H9 (cell line): Measurements from ENCODE around the gene CCDC142. TPM values are rescaled to one million over a fixed set of nuclear protein-coding genes. Genes with fewer than 3 reads are reported as not detected.
A peak's percentile ranks its signal among the peaks of the same experiment; 100 is the strongest.

Source experiments
- DNase-seq: peaks from one replicate; pipeline ENCODE4 v3.0.0-alpha.2; 2017
- H2AFZ ChIP-seq: one replicate; pipeline ENCODE4 v1.6.1; 2013; ENCODE audit warnings: mild to moderate bottlenecking, low read length, control low read depth, moderate library complexity
- H2AK5ac ChIP-seq: 2 replicates; pipeline ENCODE4 v1.6.1; 2013; ENCODE audit warnings: low read length, control low read depth, mixed read lengths; ENCODE audit not compliant: insufficient read length
- H2BK120ac ChIP-seq: one replicate; pipeline ENCODE4 v1.6.1; 2013; ENCODE audit warnings: low read depth, mild to moderate bottlenecking, low read length, control low read depth, inconsistent platforms; ENCODE audit not compliant: poor library complexity, severe bottlenecking
- H2BK12ac ChIP-seq: 2 replicates; pipeline ENCODE4 v1.6.1; 2013; ENCODE audit warnings: low read length, control low read depth, mixed read lengths, low read depth; ENCODE audit not compliant: insufficient read length
- H2BK15ac ChIP-seq: 2 replicates; pipeline ENCODE4 v1.6.1; 2013; ENCODE audit warnings: low read depth, low read length, control low read depth
- H2BK20ac ChIP-seq: one replicate; pipeline ENCODE4 v1.6.1; 2013; ENCODE audit warnings: low read depth, mild to moderate bottlenecking, low read length, control low read depth, inconsistent platforms; ENCODE audit not compliant: poor library complexity, severe bottlenecking
- H2BK5ac ChIP-seq: 2 replicates; pipeline ENCODE4 v1.6.1; 2013; ENCODE audit warnings: low read length, control low read depth, mixed read lengths; ENCODE audit not compliant: insufficient read length
- H3K14ac ChIP-seq: 2 replicates; pipeline ENCODE4 v1.6.1; 2013; ENCODE audit warnings: low read length, control low read depth; ENCODE audit not compliant: insufficient read depth
- H3K18ac ChIP-seq: 2 replicates; pipeline ENCODE4 v1.6.1; 2013; ENCODE audit warnings: low read depth, mild to moderate bottlenecking, mixed read lengths, low read length, control low read depth; ENCODE audit not compliant: insufficient read length
- H3K23ac ChIP-seq: 2 replicates; pipeline ENCODE4 v1.6.1; 2013; ENCODE audit warnings: low read length, control low read depth, mixed read lengths, low read depth; ENCODE audit not compliant: insufficient read length
- H3K23me2 ChIP-seq: 2 replicates; pipeline ENCODE4 v1.6.1; 2013; ENCODE audit warnings: low read depth, mild to moderate bottlenecking, mixed read lengths, low read length, control low read depth; ENCODE audit not compliant: insufficient read length, poor library complexity, severe bottlenecking
- H3K27ac ChIP-seq: 2 replicates; pipeline ENCODE4 v1.5.1; 2013; ENCODE audit warnings: low read length, control low read depth, mixed read lengths, low read depth; ENCODE audit not compliant: insufficient read length
- H3K27me3 ChIP-seq: 2 replicates; pipeline ENCODE4 v1.6.1; 2013; ENCODE audit warnings: low read length, control low read depth, inconsistent platforms; ENCODE audit not compliant: insufficient read depth
- H3K4ac ChIP-seq: 2 replicates; pipeline ENCODE4 v1.6.1; 2013; ENCODE audit warnings: low read depth, mild to moderate bottlenecking, control low read depth, inconsistent platforms, low read length, moderate library complexity
- H3K4me1 ChIP-seq: 2 replicates; pipeline ENCODE4 v1.6.1; 2013; ENCODE audit warnings: low read length, control low read depth, inconsistent platforms; ENCODE audit not compliant: insufficient read depth
- H3K4me2 ChIP-seq: 2 replicates; pipeline ENCODE4 v1.6.1; 2013; ENCODE audit warnings: low read length, control low read depth, mixed read lengths; ENCODE audit not compliant: insufficient read length, insufficient read depth
- H3K56ac ChIP-seq: 2 replicates; pipeline ENCODE4 v1.6.1; 2013; ENCODE audit warnings: low read depth, mild to moderate bottlenecking, mixed read lengths, low read length, control low read depth; ENCODE audit not compliant: insufficient read length
- H3K79me1 ChIP-seq: 2 replicates; pipeline ENCODE4 v1.6.1; 2013; ENCODE audit warnings: low read depth, mild to moderate bottlenecking, moderate library complexity, low read length, control low read depth, inconsistent platforms; ENCODE audit not compliant: insufficient read depth, poor library complexity, severe bottlenecking
- H3K79me2 ChIP-seq: 2 replicates; pipeline ENCODE4 v1.6.1; 2013; ENCODE audit warnings: low read length, control low read depth, inconsistent platforms; ENCODE audit not compliant: insufficient read depth
- H3K9ac ChIP-seq: 2 replicates; pipeline ENCODE4 v1.6.1; 2013; ENCODE audit warnings: low read length, control low read depth, mixed read lengths; ENCODE audit not compliant: insufficient read length; ENCODE audit errors: extremely low read depth
- H3K9me3 ChIP-seq: one replicate; pipeline ENCODE4 v1.6.1; 2013; ENCODE audit warnings: low read depth, low read length, inconsistent platforms; ENCODE audit not compliant: control insufficient read depth
- H3T11ph ChIP-seq: one replicate; pipeline ENCODE4 v1.6.1; 2013; ENCODE audit warnings: mild to moderate bottlenecking, low read length, control low read depth, inconsistent platforms
- H4K20me1 ChIP-seq: one replicate; pipeline ENCODE4 v1.6.1; 2013; ENCODE audit not compliant: control insufficient read depth, insufficient read length, insufficient read depth
- H4K5ac ChIP-seq: 2 replicates; pipeline ENCODE4 v1.6.1; 2013; ENCODE audit warnings: low read depth, mild to moderate bottlenecking, mixed read lengths, low read length, control low read depth; ENCODE audit not compliant: insufficient read length
- H4K8ac ChIP-seq: replicated peaks from 2 replicates; pipeline ENCODE4 v1.6.1; 2013; ENCODE audit warnings: low read length, control low read depth, mixed read lengths, low read depth; ENCODE audit not compliant: insufficient read length
- H4K91ac ChIP-seq: 2 replicates; pipeline ENCODE4 v1.6.1; 2013; ENCODE audit warnings: low read depth, mild to moderate bottlenecking, moderate library complexity, mixed read lengths, low read length, control low read depth; ENCODE audit not compliant: insufficient read length
- H3K27ac Mint-ChIP-seq, 3 experiments: 2 replicates in 2 of 3; 3 replicates in 1 of 3; pipeline ENCODE4 v1.8.0; 2020 to 2021; ENCODE audit warnings: mixed read lengths in 3 of 3, mild to moderate bottlenecking in 1 of 3, moderate library complexity in 1 of 3
- H3K27me3 Mint-ChIP-seq: 2 replicates; pipeline ENCODE4 v1.8.0; 2021; ENCODE audit warnings: low read depth, mild to moderate bottlenecking, moderate library complexity, mixed read lengths
- H3K36me3 Mint-ChIP-seq, 3 experiments: 2 replicates in 2 of 3; 3 replicates in 1 of 3; pipeline ENCODE4 v1.8.0; 2020 to 2021; ENCODE audit warnings: low read depth in 3 of 3, mixed read lengths in 3 of 3; ENCODE audit not compliant: insufficient read depth in 1 of 3
- H3K4me1 Mint-ChIP-seq, 2 experiments: 2 replicates each; pipeline ENCODE4 v1.8.0; 2020; ENCODE audit warnings: mixed read lengths in 2 of 2
- H3K4me3 Mint-ChIP-seq, 2 experiments: 2 replicates in 1 of 2; 3 replicates in 1 of 2; pipeline ENCODE4 v1.8.0; 2020 to 2021; ENCODE audit warnings: mild to moderate bottlenecking in 2 of 2, mixed read lengths in 2 of 2, moderate library complexity in 1 of 2
- H3K9me3 Mint-ChIP-seq, 2 experiments: 2 replicates in 1 of 2; 3 replicates in 1 of 2; pipeline ENCODE4 v1.8.0; 2020; ENCODE audit warnings: mild to moderate bottlenecking in 2 of 2, mixed read lengths in 2 of 2, moderate library complexity in 1 of 2
- CTCF ChIP-seq: fragments of 200-600 bp; sonication (generic); conservative IDR thresholded peaks from 3 replicates; pipeline ENCODE4 v1.8.0; 2021; ENCODE audit warnings: antibody characterized with exemption, mild to moderate bottlenecking
- WGBS: extraction: QIAGEN DNeasy Blood & Tissue Kit; methylation state at CpG from one replicate; pipeline ENCODE4 v1.1.7; 2013; ENCODE audit warnings: missing lambda C conversion rate, low lambda C conversion rate, mixed read lengths; ENCODE audit not compliant: insufficient read length; ENCODE audit errors: extremely low coverage; 5-methylcytosine and 5-hydroxymethylcytosine counted together
- total RNA-seq: library from RNA; stranded (reverse); gene quantifications from 2 replicates; pipeline ENCODE4 v1.2.1, GENCODE V29; 2021

CCDC142 gene
- total RNA-seq, 1 experiment from 2014 or later, result 21.5 TPM

GRCh38 chr2:74529357-74530238 is 46.8 kb upstream of the CCDC142 start, which contains the start of the genes AUP1 and HTRA2:
Gene AUP1, minus strand, starts transcription at chr2:74529706. Its CDS starts 77 bp downstream, at chr2:74529629.
Gene HTRA2, plus strand, starts transcription at chr2:74529933. Its CDS starts 74 bp downstream, at chr2:74530007.
- Mint-ChIP-seq H3K4me3 (peak within 1 kb of the TSS; percentile 98 to 99), H3K36me3 (peaks cover 30 to 63% (median 47%) of the 10 kb centered on the region in 3 experiments), H3K27me3 (peaks cover 3% of the 10 kb centered on the region), H3K27ac (peak within 1 kb of the TSS; percentile 79 to 97 (median 93)), H3K4me1 (peaks cover 17 to 22% of the 10 kb centered on the region in 2 experiments), H3K9me3 (no peaks in the 10 kb centered on the region; a peak in 1 of 5 replicates)
- Histone ChIP-seq H2BK12ac (no peak within 1 kb of the TSS), H3K79me1 (peaks cover 4% of the 10 kb centered on the region), H2AFZ (no peak within 1 kb of the TSS), H2BK20ac (no peak within 1 kb of the TSS), H3K4ac (no peak within 1 kb of the TSS), H3K18ac (peak within 1 kb of the TSS; percentile 84), H3K79me2 (peaks cover 4% of the 10 kb centered on the region; the same call in 1 of the 2 replicates), H2BK5ac (no peak within 1 kb of the TSS), H2BK120ac (no peak within 1 kb of the TSS), H3K56ac (no peak within 1 kb of the TSS), H2BK15ac (no peak within 1 kb of the TSS), H3K4me1 (peaks cover 4% of the 10 kb centered on the region; the same call in 1 of the 2 replicates), H3K27ac (no peak within 1 kb of the TSS), H4K20me1 (no peaks in the 10 kb centered on the region), H3T11ph (no peak within 1 kb of the TSS), H3K9me3 (no peaks in the 10 kb centered on the region), H3K23me2 (peaks cover 15% of the 10 kb centered on the region), H4K5ac (no peak within 1 kb of the TSS), H3K4me2 (peak within 1 kb of the TSS; percentile 83), H4K91ac (no peak within 1 kb of the TSS), H3K27me3 (no peaks in the 10 kb centered on the region), H4K8ac (no peak within 1 kb of the TSS), H3K23ac (no peak within 1 kb of the TSS), H3K14ac (peak within 1 kb of the TSS; percentile 84), H2AK5ac (no peak within 1 kb of the TSS), H3K9ac (peak within 1 kb of the TSS; percentile 86)
- WGBS, result no CpG with 5 or more reads among the region's 87 CpGs
- TF ChIP-seq CTCF, result no peak
- peak; percentile 99 for DNase-seq
